Measurements from ENCODE around the gene EHBP1L1.

Gene EHBP1L1

DNA sequence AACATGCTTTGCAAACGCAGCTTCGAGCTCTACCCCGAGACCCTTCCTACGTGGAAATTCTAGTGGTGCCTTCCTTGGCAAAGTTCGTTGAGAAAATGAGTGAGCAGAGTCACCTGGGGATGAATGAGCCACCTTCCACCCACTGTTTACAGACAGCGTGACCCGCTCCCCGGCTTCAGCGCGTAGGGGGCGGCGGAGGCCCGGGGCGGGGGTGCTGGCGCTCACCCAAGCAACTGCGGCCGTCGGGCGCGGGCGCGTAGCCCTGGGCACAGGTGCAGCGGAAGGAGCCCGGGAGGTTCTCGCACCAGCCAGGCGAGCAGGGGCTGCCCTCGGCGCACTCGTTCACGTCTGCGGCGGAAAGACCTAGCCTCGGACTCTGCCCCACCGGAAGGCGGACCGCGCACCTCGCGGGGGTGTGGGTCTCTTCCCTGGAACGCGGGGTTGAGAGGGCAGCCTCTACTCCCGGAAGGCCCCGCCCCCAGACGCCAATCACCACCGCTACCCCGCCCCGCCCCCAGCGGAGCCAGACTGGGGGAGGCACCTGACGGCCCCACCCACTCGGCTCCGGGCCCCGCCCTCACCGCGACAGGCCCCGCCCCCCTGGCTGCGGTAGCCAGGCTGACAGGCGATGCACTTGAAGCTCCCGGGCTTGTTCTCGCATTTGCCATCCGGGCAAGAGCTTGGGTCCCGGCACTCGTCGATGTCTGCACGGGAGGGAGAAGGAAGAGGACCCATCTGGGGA, 29.5 kb upstream of the EHBP1L1 start:
- DNase-seq, result peak; percentile 93 to 99 (median 97)

DNA sequence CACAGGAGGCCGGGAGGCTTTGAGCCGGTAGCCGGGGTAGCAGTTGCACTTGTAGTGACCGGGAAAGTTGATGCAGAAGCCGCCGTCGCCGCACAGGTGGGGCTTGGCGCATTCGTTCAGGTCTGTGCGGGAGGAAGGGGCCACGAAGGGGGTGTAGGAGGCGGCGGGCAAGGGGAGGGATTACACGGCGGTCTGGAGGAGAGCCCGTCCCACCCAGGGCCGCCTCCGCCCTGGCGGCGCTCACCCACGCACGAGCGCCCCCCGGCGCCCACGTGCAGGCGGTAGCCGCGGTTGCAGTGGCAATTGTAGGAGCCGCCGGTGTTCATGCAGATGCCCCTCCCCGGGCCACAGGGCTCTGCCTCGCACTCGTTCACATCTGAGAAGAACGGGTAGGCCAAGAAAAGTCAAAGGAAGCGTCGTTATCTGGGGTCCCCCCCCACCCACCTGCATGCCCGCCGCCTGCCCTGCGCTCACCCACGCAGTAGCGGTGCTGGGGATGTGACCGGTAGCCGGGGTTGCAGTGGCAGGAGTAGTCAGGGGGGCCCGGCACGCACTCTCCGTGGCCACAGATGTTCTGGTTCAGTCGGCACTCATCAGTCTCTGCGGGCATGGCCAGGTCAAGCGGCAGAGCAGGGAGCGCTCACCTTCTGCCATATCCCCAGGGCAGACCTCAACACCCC, 28.3 kb upstream of the EHBP1L1 start:
- DNase-seq, result peak in 3 of 5 experiments; percentile 37 to 59 (median 39)

GRCh38 chr11:65548395-65548794, 27.5 kb upstream of the EHBP1L1 start:
- DNase-seq, result no peak

GRCh38 chr11:65549096-65549495, 26.8 kb upstream of the EHBP1L1 start:
- DNase-seq, result no peak

DNA sequence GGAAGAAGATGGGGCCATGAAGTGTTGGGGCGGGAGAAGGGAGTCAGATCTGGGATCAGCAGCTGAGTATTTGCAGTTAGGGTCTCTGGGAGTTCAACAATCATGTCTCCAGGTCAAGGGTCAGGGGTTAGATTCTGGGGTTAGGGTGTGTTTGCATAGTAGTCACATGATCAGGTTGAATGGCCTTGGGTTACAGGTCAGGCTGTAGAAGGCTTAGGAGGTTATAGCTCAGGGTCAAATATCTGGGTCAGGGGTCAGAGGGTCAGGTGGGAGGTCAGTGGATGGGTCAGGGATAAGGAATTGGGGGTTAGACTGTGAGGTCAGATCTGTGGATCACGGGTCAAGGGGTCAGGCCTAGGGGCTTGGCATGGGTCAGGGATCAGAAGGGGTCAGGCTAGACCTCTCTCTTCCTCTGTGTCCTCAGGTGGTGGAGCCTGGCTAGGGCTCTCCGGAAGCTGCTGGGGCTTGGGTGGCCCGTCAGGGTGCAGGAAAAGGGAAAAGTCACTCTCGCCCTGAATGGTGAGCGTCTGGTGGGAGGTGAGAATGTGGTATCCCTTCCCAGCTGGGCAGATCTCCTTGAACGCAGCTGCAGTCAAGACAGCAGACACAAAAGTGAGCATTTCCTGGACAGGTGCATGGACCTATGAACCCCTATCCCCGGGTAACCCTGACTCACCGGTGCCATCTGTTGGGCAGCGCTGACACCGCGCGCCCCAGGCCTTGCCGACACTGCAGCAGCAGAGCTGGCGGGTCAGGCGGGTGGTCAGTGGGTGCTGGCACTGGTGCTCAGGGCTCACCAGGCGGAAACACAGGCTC, 24.1 kb upstream of the EHBP1L1 start:
- peak; percentile 30 to 74 (median 50) for DNase-seq

GRCh38 chr11:65552388-65552951, 23.4 kb upstream of the EHBP1L1 start:
- no peak for DNase-seq

- DNase-seq, result peak in 4 of 5 experiments; percentile 45 to 96 (median 68)
Observed at GRCh38 chr11:65553301-65554001, 22.4 kb upstream of the EHBP1L1 start.

DNA sequence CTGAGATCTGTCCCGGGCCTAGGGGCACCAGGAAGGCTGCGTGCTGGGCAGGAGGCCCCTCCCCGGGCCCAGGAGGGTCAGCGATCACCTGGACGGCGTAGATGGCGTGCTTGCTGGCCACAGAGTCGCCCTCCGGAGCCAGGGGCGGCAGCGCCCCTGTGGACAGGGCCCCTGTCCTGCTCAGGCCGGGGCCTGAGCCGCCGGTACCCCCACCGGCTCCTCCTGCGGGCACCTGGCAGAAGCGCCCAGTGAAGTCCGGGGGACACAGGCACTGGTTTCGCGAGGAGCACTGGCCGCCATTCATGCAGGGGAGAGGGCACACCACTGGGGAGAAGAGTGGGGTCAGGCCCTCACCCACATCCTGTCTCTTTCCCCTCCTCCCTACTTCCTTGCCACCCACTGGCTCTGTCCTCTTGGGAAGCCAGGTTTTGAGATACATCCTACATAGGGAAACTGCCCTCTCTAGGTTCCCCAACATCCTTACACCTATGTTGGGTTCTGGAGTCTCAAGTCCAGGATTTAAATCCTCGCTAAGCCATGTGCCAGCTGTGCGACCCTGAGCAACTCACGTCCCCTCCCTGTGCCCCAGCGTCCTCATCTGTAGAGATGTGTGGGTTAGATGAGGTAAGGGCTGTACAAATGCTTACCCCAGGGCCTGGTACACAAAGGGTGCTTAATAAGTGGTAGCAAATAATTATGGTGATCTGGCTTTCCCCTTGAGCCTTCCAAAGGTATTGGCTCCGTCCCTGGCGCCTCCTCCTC, 21.6 kb upstream of the EHBP1L1 start:
- DNase-seq, result peak in 1 of 5 experiments; percentile 72

GRCh38 chr11:65554842-65555430, 20.9 kb upstream of the EHBP1L1 start:
- no peak for DNase-seq

GRCh38 chr11:65555693-65556231, 20.1 kb upstream of the EHBP1L1 start:
- no peak for DNase-seq

GRCh38 chr11:65556470-65557279, 19.2 kb upstream of the EHBP1L1 start:
- no peak for DNase-seq

- DNase-seq, result peak in 1 of 5 experiments; percentile 37
Observed at GRCh38 chr11:65557280-65558001, 18.4 kb upstream of the EHBP1L1 start.

- DNase-seq, result peak in 2 of 5 experiments; percentile 26 to 54
Observed at GRCh38 chr11:65558002-65558929, 17.6 kb upstream of the EHBP1L1 start, which contains the start of gene LTBP3. Gene LTBP3, minus strand, starts transcription at chr11:65558359. Its CDS starts 400 bp downstream, at chr11:65557959.

DNA sequence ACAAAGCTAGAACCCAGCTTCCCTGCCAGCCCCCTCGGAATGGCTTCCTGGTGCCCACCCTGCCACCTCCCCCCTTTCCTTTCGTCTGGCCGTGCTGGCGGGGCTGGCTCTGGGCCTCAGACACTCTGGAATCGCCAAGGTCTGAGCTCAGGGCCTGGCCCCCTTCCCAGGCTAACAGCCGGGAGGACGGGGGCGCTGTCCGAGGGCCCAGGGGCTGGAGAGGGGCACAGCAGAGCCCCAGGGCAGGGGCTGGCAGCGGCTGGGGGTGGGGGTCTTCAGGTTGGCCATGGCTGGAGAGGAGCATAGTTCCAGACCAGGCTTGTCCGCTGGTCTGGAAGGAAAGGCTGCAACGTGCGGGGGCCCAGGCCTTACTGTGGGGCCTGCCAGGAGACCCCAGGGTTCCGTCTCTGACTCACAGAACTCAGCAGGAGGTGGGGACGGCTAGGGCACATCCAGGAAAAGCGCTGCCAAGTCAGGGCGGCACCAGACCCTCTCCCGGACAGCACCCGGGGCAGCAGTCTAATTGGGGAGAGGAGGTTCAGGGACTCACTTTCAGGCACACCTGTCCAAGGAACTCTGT, 16.8 kb upstream of the EHBP1L1 start:
- DNase-seq, result no peak

DNA sequence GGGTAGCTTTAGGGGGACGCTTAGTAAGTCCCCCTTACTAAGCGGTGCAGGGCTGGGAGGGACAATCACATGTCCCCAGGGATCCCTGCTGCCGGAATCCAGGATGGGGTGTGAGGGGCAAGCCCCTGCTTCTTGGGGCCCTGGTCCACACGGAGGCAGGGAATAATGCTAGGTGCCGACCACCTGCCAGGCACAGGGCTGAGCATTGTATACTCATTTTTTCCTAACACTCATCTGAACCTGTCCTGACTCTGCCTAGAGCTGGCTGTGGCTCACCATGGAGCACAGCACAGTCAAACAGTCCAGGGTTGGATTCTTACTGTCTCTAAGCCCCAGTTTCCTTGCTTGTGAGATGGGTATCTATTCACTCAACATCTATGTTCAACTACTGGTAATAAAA, 16.3 kb upstream of the EHBP1L1 start:
- DNase-seq, result no peak

GRCh38 chr11:65559951-65560537, 15.8 kb upstream of the EHBP1L1 start:
- DNase-seq, result no peak

Measured in T-helper 2 cell (primary cell).